ENCODE results near the gene NTNG2.

NTNG2 gene

DNA sequence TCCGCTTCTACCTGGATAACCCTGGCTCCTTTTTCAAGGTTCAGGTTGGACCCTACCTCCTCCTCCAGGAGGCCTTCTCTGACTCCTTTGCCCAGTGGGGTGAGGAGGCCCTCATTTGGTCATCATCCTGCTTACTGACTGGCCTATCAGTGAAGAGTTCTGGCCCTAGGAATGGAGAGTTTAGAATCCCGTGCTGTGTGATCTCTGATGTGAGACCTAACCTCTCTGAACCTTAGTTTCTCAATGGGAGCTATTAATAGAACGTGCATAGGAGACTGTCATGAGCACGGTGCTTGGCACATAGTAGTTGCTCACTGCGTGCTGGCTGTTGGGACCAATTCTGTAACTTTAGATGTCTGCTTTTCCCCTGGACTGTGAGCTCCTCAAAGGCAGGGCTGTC is 10.3 kb downstream of the NTNG2 start:
- H3K4me1 ChIP-seq (ENCODE audit: insufficient read depth, low read length): no peaks in the 10 kb centered on the region
- H3K9ac ChIP-seq (ENCODE audit: low read depth, low read length): no peak overlapping the region
- H3K4me3 ChIP-seq (ENCODE audit: low read length): no peak overlapping the region
- H3K9me3 ChIP-seq (ENCODE audit: insufficient read depth, low read depth, low read length): no peaks in the 10 kb centered on the region
- no peaks in the 10 kb centered on the region; the same call in 1 of the 2 replicates for H3K27me3 ChIP-seq (ENCODE audit: insufficient read depth, low read length)
- 81% methylated on average over 5 of the region's 5 CpGs for WGBS
- H3K27ac ChIP-seq (ENCODE audit: low read depth, low read length): no peak overlapping the region
- no peaks in the 10 kb centered on the region for H3K36me3 ChIP-seq (ENCODE audit: insufficient read depth, low read length)

DNA sequence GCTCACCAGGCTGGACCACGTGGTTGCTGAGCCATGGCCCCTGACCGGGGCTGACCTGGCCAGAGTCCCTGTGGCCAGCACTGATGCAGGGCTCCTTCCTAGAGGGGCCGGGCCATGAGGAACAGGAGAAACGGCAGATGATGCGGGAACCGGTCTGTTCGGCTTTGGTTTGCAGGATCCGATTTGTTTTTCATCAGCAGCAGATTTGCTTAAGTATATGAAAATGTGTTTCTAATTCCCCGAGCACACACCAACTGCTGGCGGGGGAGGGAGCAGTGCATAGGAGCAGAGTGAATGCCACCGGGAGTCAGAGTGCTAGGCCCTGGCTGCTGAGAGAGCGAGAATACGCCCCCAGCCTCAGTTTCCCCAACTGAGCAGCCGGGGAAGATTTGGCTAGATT is 13.6 kb downstream of the NTNG2 start:
- Histone ChIP-seq H3K9me3 (ENCODE audit: insufficient read depth, low read depth, low read length) (no peaks in the 10 kb centered on the region), H3K27ac (ENCODE audit: low read depth, low read length) (no peak overlapping the region), H3K9ac (ENCODE audit: low read depth, low read length) (no peak overlapping the region), H3K4me1 (ENCODE audit: insufficient read depth, low read length) (no peaks in the 10 kb centered on the region), H3K4me3 (ENCODE audit: low read length) (no peak overlapping the region), H3K27me3 (ENCODE audit: insufficient read depth, low read length) (no peaks in the 10 kb centered on the region), H3K36me3 (ENCODE audit: insufficient read depth, low read length) (no peaks in the 10 kb centered on the region)
- WGBS: 77% methylated on average over 14 of the region's 14 CpGs

DNA sequence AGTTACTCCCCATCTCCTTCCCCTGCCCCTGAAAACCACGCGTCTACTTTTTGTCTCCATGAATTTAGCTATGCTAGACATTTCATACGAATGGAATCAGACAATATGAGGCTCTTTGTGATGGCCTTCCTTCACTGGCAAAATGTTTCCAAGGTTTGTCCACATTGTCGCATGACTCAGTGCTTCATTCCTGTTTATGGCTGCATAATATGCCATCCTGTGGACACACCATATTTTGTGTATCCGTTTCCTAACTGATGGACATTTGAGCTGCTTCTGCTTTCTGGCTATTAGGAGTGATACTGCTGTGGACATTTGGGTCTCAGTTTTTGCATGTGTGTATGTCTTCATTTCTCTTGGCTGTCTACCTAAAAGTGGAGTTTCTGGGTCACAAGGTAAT is 14.5 kb downstream of the NTNG2 start:
- Histone ChIP-seq H3K9me3 (ENCODE audit: insufficient read depth, low read depth, low read length) (no peaks in the 10 kb centered on the region), H3K36me3 (ENCODE audit: insufficient read depth, low read length) (no peaks in the 10 kb centered on the region), H3K27me3 (ENCODE audit: insufficient read depth, low read length) (no peaks in the 10 kb centered on the region), H3K9ac (ENCODE audit: low read depth, low read length) (no peak overlapping the region), H3K27ac (ENCODE audit: low read depth, low read length) (no peak overlapping the region), H3K4me3 (ENCODE audit: low read length) (no peak overlapping the region), H3K4me1 (ENCODE audit: insufficient read depth, low read length) (no peaks in the 10 kb centered on the region)
- 95% methylated on average over 5 of the region's 5 CpGs for WGBS

DNA sequence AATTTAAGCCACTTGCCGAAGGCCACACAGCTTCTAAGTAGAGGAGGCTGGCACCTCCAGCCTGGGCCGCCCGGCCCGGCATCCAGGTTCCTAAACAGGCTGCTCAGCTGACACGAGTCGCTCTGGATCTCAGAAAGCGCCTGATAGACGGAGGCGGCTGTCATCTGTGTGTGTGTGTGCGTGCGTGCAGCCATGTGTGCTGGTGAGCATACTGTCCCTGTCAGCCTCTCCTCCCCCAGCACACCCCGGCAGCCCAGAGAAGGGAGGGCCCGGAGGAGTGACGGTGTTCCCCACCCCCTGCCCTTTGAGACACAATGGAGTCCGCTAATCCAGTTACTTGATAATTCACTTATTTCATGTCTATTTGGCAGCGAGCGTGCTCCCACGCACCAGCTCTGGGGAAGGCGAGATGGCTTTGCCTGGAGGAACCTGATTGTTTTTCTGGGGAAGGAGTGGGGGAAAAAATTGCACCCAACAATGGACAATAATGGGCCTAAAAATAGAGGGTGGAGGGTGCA is 20.0 kb downstream of the NTNG2 start:
- Histone ChIP-seq H3K9me3 (ENCODE audit: insufficient read depth, low read depth, low read length) (no peaks in the 10 kb centered on the region), H3K36me3 (ENCODE audit: insufficient read depth, low read length) (no peaks in the 10 kb centered on the region), H3K27ac (ENCODE audit: low read depth, low read length) (no peak overlapping the region), H3K4me1 (ENCODE audit: insufficient read depth, low read length) (peaks cover 31% of the 10 kb centered on the region), H3K9ac (ENCODE audit: low read depth, low read length) (no peak overlapping the region), H3K27me3 (ENCODE audit: insufficient read depth, low read length) (peaks cover 22% of the 10 kb centered on the region), H3K4me3 (ENCODE audit: low read length) (no peak overlapping the region)
- WGBS: 70% methylated on average over 19 of the region's 19 CpGs

DNA sequence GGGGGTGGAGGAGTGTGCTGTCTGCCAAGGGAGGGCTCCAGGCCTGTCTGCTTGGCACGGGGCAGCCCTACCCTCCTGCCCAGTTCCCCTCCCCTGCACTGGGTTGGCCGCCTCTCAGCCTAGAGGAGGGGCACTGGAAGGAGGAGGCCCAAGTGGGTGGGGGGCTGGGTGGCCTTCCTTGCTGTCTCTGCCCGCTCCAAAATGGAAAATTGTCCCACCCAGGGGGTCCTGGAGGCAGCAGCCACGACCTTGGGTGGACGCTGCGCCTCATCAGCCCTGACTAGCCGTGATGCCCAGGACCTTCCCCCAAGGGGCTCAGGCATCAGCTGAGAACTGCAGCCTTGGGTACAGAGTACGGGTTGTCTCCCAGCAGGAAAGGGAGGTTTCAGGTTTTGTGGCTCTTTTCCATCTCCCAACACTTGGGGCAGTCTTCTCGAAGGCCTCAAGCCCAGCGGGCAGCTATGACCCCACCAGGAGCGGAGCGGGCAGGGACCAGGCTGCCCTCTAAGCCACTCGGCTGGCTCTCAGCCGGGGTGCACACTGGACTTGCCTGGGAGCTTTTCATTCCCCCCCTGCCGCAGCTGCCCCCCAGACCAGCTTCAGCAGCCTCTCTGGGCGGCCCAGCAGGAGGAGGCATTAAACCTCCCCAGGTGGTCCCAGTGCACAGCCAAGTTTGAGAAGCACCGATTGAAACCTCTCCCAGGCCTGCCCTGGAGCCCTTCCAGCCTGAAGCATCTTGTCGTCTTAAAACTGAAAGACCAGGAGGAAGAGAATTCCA is 20.6 kb downstream of the NTNG2 start:
- H3K27ac ChIP-seq (ENCODE audit: low read depth, low read length): no peak overlapping the region; the same call in 1 of the 2 replicates
- H3K9ac ChIP-seq (ENCODE audit: low read depth, low read length): no peak overlapping the region
- no peaks in the 10 kb centered on the region for H3K36me3 ChIP-seq (ENCODE audit: insufficient read depth, low read length)
- WGBS: 28% methylated on average over 17 of the region's 18 CpGs
- H3K4me1 ChIP-seq (ENCODE audit: insufficient read depth, low read length): peaks cover 31% of the 10 kb centered on the region
- no peak overlapping the region for H3K4me3 ChIP-seq (ENCODE audit: low read length)
- no peaks in the 10 kb centered on the region for H3K9me3 ChIP-seq (ENCODE audit: insufficient read depth, low read depth, low read length)
- H3K27me3 ChIP-seq (ENCODE audit: insufficient read depth, low read length): peaks cover 28% of the 10 kb centered on the region

DNA sequence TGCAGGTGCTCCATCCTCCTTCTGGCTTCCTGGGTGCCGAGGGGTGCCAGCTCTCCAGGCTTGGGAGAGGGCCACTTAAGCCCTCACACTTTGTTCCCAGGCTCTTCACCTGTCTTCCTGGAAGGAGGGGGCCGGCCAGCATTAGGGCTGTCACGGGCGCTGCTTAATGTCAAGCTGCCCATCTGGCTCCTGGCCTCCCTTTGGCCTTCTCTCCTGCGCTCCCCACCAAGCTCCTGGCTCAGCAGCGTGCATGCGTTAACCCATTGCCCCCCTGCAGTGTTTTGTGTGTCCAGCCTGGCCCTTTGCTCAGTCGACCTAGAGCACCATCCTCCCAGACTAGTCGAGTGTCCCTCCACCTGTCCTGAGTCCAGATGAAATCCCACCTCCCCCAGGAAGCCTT is 21.3 kb downstream of the NTNG2 start:
- Histone ChIP-seq H3K9ac (ENCODE audit: low read depth, low read length) (no peak overlapping the region), H3K27ac (ENCODE audit: low read depth, low read length) (no peak overlapping the region; the same call in 1 of the 2 replicates), H3K9me3 (ENCODE audit: insufficient read depth, low read depth, low read length) (no peaks in the 10 kb centered on the region), H3K4me1 (ENCODE audit: insufficient read depth, low read length) (peaks cover 37% of the 10 kb centered on the region), H3K4me3 (ENCODE audit: low read length) (no peak overlapping the region), H3K36me3 (ENCODE audit: insufficient read depth, low read length) (no peaks in the 10 kb centered on the region), H3K27me3 (ENCODE audit: insufficient read depth, low read length) (peaks cover 34% of the 10 kb centered on the region)
- 37% methylated on average over 9 of the region's 9 CpGs for WGBS

DNA sequence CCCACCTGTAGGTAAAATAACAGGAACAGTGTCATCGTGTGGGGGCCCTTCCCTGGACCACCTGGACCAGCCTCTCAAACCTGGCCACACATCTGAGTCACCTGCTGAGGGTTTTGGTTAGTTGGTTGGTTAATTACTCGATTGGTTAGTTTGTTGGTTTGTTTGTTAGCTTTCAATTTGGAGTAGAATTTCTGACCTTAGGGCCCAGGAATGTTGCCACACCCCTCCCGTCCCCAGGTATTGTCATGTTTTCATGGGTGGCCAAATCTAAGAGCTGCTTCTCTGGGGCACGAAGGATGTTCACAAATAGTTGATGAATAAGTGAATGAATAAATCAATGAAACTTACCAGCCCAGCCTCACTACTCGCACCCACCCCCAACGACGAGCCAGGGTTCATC is 21.9 kb downstream of the NTNG2 start:
- peaks cover 39% of the 10 kb centered on the region for H3K4me1 ChIP-seq (ENCODE audit: insufficient read depth, low read length)
- WGBS: 63% methylated on average over 5 of the region's 7 CpGs
- H3K27me3 ChIP-seq (ENCODE audit: insufficient read depth, low read length): peaks cover 40% of the 10 kb centered on the region
- no peaks in the 10 kb centered on the region for H3K36me3 ChIP-seq (ENCODE audit: insufficient read depth, low read length)
- no peaks in the 10 kb centered on the region for H3K9me3 ChIP-seq (ENCODE audit: insufficient read depth, low read depth, low read length)
- no peak overlapping the region for H3K27ac ChIP-seq (ENCODE audit: low read depth, low read length)
- no peak overlapping the region for H3K4me3 ChIP-seq (ENCODE audit: low read length)
- H3K9ac ChIP-seq (ENCODE audit: low read depth, low read length): no peak overlapping the region

DNA sequence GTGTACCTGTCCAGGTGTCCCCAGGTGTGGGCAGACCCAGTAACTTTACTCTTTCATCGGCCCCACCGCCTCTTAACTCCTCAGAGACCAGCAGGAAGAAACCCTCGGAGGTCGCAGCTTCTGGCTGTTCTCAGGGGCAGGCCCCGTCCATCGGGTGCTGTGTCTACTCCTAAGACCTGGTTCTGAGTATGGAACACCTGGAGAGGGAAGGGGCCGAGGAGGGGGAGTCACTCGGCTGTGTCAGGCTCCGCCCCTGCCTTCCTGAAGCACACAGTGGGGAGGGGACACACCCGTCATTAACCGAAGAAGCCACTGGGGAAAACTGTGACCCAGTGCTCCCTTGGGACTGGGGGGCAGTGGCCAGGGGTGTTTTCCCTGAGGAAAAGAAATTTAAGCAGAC is 22.3 kb downstream of the NTNG2 start:
- Histone ChIP-seq H3K27me3 (ENCODE audit: insufficient read depth, low read length) (peaks cover 43% of the 10 kb centered on the region), H3K36me3 (ENCODE audit: insufficient read depth, low read length) (no peaks in the 10 kb centered on the region), H3K27ac (ENCODE audit: low read depth, low read length) (no peak overlapping the region), H3K9me3 (ENCODE audit: insufficient read depth, low read depth, low read length) (no peaks in the 10 kb centered on the region), H3K4me3 (ENCODE audit: low read length) (no peak overlapping the region), H3K9ac (ENCODE audit: low read depth, low read length) (no peak overlapping the region), H3K4me1 (ENCODE audit: insufficient read depth, low read length) (peaks cover 39% of the 10 kb centered on the region)
- 54% methylated on average over 11 of the region's 11 CpGs for WGBS

DNA sequence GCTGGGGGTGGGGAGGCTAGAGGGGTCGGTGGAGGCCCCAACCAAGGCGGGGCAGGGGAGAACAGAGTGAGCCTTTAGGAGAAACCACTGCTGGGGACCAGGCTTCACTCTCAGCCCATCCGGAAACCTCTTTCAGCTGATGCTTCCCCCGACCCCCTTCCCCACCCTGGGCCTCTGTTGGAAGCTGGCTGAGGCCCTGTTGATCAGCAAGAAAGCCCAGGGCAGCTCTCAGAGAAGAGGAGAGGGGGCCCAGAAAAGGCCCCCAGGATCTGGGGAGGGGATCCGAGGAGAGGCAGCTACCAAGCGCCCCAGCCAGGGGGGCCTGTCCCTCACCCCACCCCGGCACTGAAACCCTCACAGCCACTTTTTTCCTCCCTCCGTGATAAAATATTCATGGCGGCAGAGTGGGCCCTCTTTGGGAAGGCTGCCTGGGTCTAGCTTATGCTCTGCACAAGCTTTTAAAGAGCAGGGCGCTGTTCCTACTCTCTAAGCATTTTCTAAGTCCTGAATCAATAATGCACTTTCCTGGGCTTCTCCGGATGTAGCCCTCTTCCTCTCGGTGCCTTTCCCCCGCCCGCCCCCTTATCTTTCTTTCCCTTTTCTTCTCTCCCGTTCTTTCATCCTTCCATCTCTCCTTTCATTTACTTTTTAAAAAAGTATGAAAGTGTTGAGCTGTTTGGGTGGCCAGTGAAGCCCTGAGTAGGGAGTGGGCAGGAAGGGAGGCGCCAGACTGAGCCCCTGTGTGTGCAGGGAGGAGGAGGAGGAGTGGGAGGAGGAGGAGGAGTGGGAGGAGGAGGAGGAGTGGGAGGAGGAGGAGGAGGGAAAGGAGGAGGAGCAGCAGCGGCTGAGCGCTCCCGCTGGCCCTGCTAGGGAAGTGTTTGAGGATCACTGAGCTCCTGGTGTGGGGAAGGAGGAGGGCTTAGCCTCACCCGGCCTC is 23.5 kb downstream of the NTNG2 start:
- peaks cover 45% of the 10 kb centered on the region for H3K27me3 ChIP-seq (ENCODE audit: insufficient read depth, low read length)
- H3K27ac ChIP-seq (ENCODE audit: low read depth, low read length): peak overlapping the region; percentile 58; the same call in 1 of the 2 replicates
- peaks cover 39% of the 10 kb centered on the region for H3K4me1 ChIP-seq (ENCODE audit: insufficient read depth, low read length)
- 10% methylated on average over 15 of the region's 20 CpGs for WGBS
- no peaks in the 10 kb centered on the region for H3K36me3 ChIP-seq (ENCODE audit: insufficient read depth, low read length)
- no peaks in the 10 kb centered on the region for H3K9me3 ChIP-seq (ENCODE audit: insufficient read depth, low read depth, low read length)
- H3K4me3 ChIP-seq (ENCODE audit: low read length): peak overlapping the region; percentile 32
- H3K9ac ChIP-seq (ENCODE audit: low read depth, low read length): peak overlapping the region; percentile 40; the same call in 1 of the 2 replicates

DNA sequence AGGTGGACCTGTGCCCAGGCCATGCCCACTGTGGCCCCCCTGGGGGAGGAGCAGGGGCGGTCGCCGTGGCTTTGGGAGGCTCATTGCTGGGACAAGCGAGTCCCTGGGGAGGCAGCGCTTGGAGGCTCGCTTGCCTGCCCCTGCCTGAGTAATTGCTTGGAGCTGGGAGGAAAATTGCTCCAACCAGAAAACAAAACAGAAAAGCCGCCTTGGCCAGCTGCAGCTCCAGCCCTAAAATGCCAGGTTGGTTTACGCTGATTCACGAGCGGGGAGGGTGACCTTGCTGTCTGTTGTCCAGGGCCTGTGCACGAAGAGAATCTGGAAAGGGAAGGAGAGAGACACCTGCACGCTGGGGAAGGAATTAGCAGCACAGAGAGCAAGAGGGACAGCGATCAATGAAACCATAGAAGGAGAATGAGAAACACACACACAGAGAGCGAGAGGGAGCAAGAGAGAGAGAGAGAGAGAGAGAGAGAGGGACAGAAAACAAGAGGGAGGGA is 25.3 kb downstream of the NTNG2 start:
- Histone ChIP-seq H3K27me3 (ENCODE audit: insufficient read depth, low read length) (peaks cover 45% of the 10 kb centered on the region), H3K9ac (ENCODE audit: low read depth, low read length) (no peak overlapping the region), H3K27ac (ENCODE audit: low read depth, low read length) (no peak overlapping the region)

DNA sequence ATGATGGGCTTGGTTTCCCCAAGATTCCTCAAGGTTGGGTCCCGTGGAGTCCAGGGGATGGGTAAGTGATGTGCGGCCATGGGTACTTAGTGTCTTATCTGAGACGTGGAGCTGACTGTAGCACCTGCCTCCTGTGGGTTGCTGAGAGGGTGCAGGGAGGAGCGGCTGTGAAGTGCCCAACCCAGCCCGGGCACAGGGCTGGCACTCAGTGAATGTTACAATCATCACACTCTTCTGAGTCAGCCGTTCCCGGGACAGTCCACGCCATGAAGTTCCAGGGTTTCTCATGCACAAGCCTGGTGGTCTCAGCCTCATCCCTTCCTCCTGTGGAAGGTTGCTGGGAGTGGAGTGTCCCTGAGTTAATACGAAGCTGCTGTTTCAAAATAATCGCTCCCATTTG is 29.1 kb downstream of the NTNG2 start:
- H3K27me3 ChIP-seq (ENCODE audit: insufficient read depth, low read length): peaks cover 32% of the 10 kb centered on the region
- no peak overlapping the region for H3K4me3 ChIP-seq (ENCODE audit: low read length)
- no peak overlapping the region for H3K9ac ChIP-seq (ENCODE audit: low read depth, low read length)
- 96% methylated on average over 10 of the region's 10 CpGs for WGBS
- no peaks in the 10 kb centered on the region for H3K36me3 ChIP-seq (ENCODE audit: insufficient read depth, low read length)
- H3K4me1 ChIP-seq (ENCODE audit: insufficient read depth, low read length): peaks cover 8% of the 10 kb centered on the region; the same call in 1 of the 2 replicates
- no peaks in the 10 kb centered on the region for H3K9me3 ChIP-seq (ENCODE audit: insufficient read depth, low read depth, low read length)
- no peak overlapping the region for H3K27ac ChIP-seq (ENCODE audit: low read depth, low read length)

More for the DNA sequence above, 25.3 kb downstream of the NTNG2 start:
- H3K4me1 ChIP-seq (ENCODE audit: insufficient read depth, low read length): peaks cover 36% of the 10 kb centered on the region
- H3K4me3 ChIP-seq (ENCODE audit: low read length): peak overlapping the region; percentile 21; the same call in 1 of the 2 replicates
- H3K9me3 ChIP-seq (ENCODE audit: insufficient read depth, low read depth, low read length): no peaks in the 10 kb centered on the region
- H3K36me3 ChIP-seq (ENCODE audit: insufficient read depth, low read length): no peaks in the 10 kb centered on the region
- 15% methylated on average over 14 of the region's 14 CpGs for WGBS
